ENCODE results near the gene CEMIP2. TPM values are rescaled to one million over a fixed set of nuclear protein-coding genes. Genes with fewer than 3 reads are reported as not detected.
A peak's percentile ranks its signal among the peaks of the same experiment; 100 is the strongest.

Gene CEMIP2
- total and polyA plus RNA-seq, 7 experiments from 2014 or later = 17.6 to 183 (median 87.7) TPM

DNA sequence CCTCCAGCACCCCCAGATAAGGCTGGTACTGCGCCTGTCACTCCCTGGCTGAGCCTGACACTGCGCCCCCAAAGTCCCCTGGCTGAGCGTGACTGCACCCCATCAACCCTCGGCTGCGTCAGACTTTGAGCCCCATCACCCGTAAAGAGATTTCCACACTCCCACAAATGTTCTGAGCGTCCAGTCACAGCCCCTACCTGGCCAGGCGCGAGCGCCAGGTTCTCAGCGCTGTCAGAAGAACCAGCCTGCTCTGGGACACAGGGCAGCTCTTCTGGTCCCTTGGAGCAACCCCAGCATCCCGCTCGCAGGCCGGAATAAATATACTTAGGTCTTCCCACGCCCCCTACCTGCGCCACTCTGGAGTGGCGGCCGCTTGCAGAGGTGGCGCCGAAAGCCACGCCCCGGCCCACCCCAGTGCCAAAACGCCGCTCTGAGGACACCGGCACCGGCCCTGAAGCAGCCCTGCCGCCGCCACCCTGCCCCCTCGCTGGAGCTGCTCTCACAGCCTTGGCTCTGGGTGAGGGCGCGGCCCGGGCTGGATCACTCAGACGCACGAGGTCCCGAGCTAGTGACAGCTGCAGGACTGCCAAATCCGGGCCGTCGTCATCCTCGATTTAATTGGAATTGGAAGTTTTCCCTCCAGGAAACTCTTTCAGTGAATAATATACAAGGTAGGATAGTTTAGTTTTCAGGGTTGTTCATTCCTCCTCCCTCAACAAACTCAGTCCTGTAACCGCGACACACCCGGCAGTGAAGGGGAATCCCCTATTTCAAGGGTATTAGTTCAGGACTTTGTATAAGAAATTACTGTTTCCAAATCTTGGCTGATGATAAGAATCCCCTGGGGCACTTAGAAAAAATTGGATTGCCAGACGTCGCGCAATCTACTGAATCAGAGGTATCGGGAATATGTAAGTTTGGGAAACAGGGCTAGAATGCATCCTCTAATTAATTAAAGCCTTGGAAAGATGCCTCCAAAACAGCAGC lies 1.2 kb upstream of the CEMIP2 start:
- POLR2A ChIA-PET = interaction anchor here (0.7 to 6.3 kb wide), 10 partner anchors 12 to 596 kb away, joined by 4 to 88 read pairs (median 8); partner anchors contain the start of genes ABHD17B, C9orf85 and ZFAND5
- peak overlapping the region; percentile 78 for H3K27ac ChIP-seq (ENCODE audit: low read depth, low read length)
- peak overlapping the region; percentile 91 to 99 (median 94) for H3K4me3 Mint-ChIP-seq

DNA sequence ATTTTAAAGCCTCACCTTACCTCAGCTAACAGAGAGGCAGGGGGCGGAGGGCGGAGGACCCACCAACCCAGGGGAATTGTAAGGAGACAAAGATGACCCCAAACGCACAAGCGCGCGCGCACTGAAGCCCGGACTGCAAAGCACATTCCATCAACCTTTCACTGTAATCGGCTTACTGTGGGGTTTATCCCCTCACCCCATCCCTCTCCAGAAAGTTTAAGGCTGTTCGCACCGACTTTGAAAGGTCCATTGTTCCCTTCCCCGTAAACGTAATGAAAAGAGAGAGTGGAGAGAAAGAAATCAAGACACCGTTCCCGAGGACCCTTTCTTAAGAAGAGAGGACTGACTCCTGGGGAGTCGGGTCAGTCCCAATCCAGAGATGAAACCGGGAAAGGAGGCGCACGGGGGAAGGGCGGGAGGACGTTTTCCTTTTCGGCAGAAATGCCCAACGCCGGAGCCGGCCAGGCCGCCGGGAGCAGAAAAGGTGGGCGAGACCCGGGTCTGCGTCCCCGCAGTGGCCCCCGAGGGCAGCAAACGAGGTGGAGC lies 464 bp downstream of the CEMIP2 start:
- peak overlapping the region; percentile 95 for H3K27ac ChIP-seq (ENCODE audit: low read depth, low read length)
- H3K27me3 ChIP-seq (ENCODE audit: control insufficient read depth in 2 of 2, insufficient read depth in 2 of 2, low read length in 2 of 2) = no peaks in the 10 kb centered on the region
- peaks cover 35 to 52% (median 46%) of the 10 kb centered on the region in 7 donors for H3K4me1 Mint-ChIP-seq
- peaks cover 22 to 39% of the 10 kb centered on the region in 2 donors for H3K4me1 ChIP-seq (ENCODE audit: control insufficient read depth in 2 of 2, insufficient read depth in 2 of 2, low read length in 2 of 2)
- H3K4me3 Mint-ChIP-seq = peak overlapping the region; percentile 93 to 99 (median 95)
- no peaks in the 10 kb centered on the region for H3K36me3 ChIP-seq (ENCODE audit: control insufficient read depth in 2 of 3, insufficient read depth in 3 of 3, low read length in 3 of 3)
- H3K27me3 Mint-ChIP-seq = no peaks in the 10 kb centered on the region
- ChIA-PET CTCF (interaction anchor here (0.7 to 2.9 kb wide), 10 partner anchors 13 to 164 kb away, joined by 3 to 14 read pairs (median 5); no protein-coding TSS in a partner anchor), POLR2A (interaction anchor here (0.8 to 6.3 kb wide), 19 partner anchors 9 to 598 kb away, joined by 3 to 88 read pairs (median 7); partner anchors contain the start of genes ABHD17B, C9orf85 and ZFAND5)
- no peaks in the 10 kb centered on the region for H3K9me3 ChIP-seq (ENCODE audit: control insufficient read depth in 2 of 3, low read length in 3 of 3)
- intact Hi-C loops (cut with micrococcal nuclease) = loop anchor here (1.0 to 10.0 kb wide), 13 partner anchors 8 to 1387 kb away; partner anchors contain the start of genes KLF9 (in 2 of the 2), TMC1 (in 2 of the 2), ABHD17B (in 1 of the 2) and ANXA1 (in 1 of the 2)
- peak in 7 of 9 donors; percentile 8 to 34 (median 30) for DNase-seq
- peak overlapping the region; percentile 93 to 98 (median 95) for H3K27ac Mint-ChIP-seq
- no peak for ATAC-seq
- H3K36me3 Mint-ChIP-seq = peaks cover 0 to 6% (median 0%) of the 10 kb centered on the region in 5 donors
- peaks cover 0 to 2% (median 0%) of the 10 kb centered on the region in 11 donors for H3K9me3 Mint-ChIP-seq
- H3K4me3 ChIP-seq (ENCODE audit: low read length) = peak overlapping the region; percentile 89

More for the DNA sequence above, 1.2 kb upstream of the CEMIP2 start:
- H3K36me3 Mint-ChIP-seq = peaks cover 0 to 2% (median 0%) of the 10 kb centered on the region in 5 donors
- peak; percentile 51 to 79 (median 74) for DNase-seq
- peaks cover 0 to 4% (median 0%) of the 10 kb centered on the region in 11 donors for H3K9me3 Mint-ChIP-seq
- intact Hi-C loops (cut with micrococcal nuclease) = loop anchor here (1.0 to 10.0 kb wide), 18 partner anchors 14 to 1385 kb away; partner anchors contain the start of genes KLF9 (in 2 of the 2), TMC1 (in 2 of the 2), ZFAND5 (in 2 of the 2) and ABHD17B (in 1 of the 2)
- Histone ChIP-seq H3K4me1 (ENCODE audit: control insufficient read depth in 2 of 2, insufficient read depth in 2 of 2, low read length in 2 of 2) (peaks cover 9 to 25% of the 10 kb centered on the region in 2 donors), H3K9me3 (ENCODE audit: control insufficient read depth in 2 of 3, low read length in 3 of 3) (no peaks in the 10 kb centered on the region), H3K4me3 (ENCODE audit: low read length) (peak overlapping the region; percentile 91), H3K27me3 (ENCODE audit: control insufficient read depth in 2 of 2, insufficient read depth in 2 of 2, low read length in 2 of 2) (no peaks in the 10 kb centered on the region), H3K36me3 (ENCODE audit: control insufficient read depth in 2 of 3, insufficient read depth in 3 of 3, low read length in 3 of 3) (no peaks in the 10 kb centered on the region)
- H3K27ac Mint-ChIP-seq = peak overlapping the region; percentile 88 to 98 (median 96)
- H3K4me1 Mint-ChIP-seq = peaks cover 24 to 39% (median 30%) of the 10 kb centered on the region in 7 donors
- H3K27me3 Mint-ChIP-seq = no peaks in the 10 kb centered on the region
- peak; percentile 57 for ATAC-seq
- CTCF ChIA-PET = interaction anchor here (0.7 to 2.9 kb wide), 6 partner anchors 9 to 484 kb away, joined by 3 to 16 read pairs (median 8); no protein-coding TSS in a partner anchor

DNA sequence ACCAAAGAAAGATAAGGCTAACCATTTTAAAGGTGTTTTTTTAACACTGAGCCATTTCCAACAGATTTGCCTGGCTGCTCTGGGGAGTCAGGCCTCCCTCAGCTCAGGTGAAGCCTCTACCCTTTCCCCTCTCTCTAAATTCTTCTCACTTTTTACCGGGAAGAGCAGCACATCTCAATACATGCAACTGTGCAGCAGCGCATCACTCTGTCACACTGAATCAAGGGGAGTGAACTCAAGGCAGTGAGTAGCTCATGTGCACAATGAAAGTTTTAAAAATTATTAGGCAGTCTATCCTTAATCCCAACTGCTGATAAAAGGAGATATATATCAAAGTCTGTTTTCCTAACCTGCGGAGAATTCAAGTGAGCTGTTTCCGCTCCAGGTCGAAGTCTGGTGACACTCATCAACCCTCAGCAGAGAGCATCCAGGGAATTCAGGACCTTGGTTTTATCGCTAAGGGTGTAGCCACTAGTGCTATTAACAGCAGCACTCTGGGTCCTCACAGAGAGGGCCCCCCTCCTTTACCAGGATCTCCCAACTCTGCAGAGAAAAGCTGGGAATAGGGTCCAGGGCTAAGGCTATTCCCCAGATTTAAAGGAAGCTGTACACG lies 1.0 kb downstream of the CEMIP2 start:
- DNase-seq = no peak
- H3K27ac ChIP-seq (ENCODE audit: low read depth, low read length) = peak overlapping the region; percentile 95

DNA sequence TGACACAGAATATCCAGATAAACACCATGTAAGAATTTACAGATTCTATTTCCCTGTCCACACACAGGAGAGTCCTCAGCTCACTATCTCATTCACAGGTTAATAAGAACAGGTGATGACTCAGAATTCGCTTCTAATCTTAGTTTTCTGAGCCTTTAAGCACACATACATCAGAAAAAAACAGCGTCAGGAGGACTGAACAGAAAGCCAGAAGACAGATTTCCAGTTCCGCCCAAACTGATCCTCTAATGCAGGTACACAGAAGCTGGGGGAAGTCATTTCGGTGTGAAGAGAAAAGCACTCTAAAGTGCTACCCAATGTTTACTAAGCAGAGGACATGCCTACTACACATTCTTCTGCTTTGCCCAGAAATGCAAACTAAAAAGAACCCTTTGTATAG lies 1.6 kb downstream of the CEMIP2 start:
- Mint-ChIP-seq H3K4me1 (peaks cover 43 to 64% (median 58%) of the 10 kb centered on the region in 7 donors), H3K27me3 (no peaks in the 10 kb centered on the region), H3K9me3 (peaks cover 0 to 2% (median 0%) of the 10 kb centered on the region in 11 donors), H3K4me3 (peak overlapping the region; percentile 93 to 99 (median 95)), H3K36me3 (peaks cover 0 to 10% (median 0%) of the 10 kb centered on the region in 5 donors), H3K27ac (peak overlapping the region; percentile 93 to 98 (median 95))
- no peaks in the 10 kb centered on the region for H3K9me3 ChIP-seq (ENCODE audit: control insufficient read depth in 2 of 3, low read length in 3 of 3)
- ATAC-seq = no peak
- H3K27me3 ChIP-seq (ENCODE audit: control insufficient read depth in 2 of 2, insufficient read depth in 2 of 2, low read length in 2 of 2) = no peaks in the 10 kb centered on the region
- peak overlapping the region; percentile 95 for H3K27ac ChIP-seq (ENCODE audit: low read depth, low read length)
- H3K36me3 ChIP-seq (ENCODE audit: control insufficient read depth in 2 of 3, insufficient read depth in 3 of 3, low read length in 3 of 3) = no peaks in the 10 kb centered on the region
- peak in 7 of 9 donors; percentile 24 to 56 (median 48) for DNase-seq
- H3K4me1 ChIP-seq (ENCODE audit: control insufficient read depth in 2 of 2, insufficient read depth in 2 of 2, low read length in 2 of 2) = peaks cover 30 to 51% of the 10 kb centered on the region in 2 donors
- ChIA-PET POLR2A (interaction anchor here (0.6 to 6.3 kb wide), 21 partner anchors 11 to 1347 kb away, joined by 3 to 88 read pairs (median 5); partner anchors contain the start of genes ABHD17B and C9orf85), CTCF (interaction anchor here (1.0 to 1.6 kb wide), 7 partner anchors 11 to 53 kb away, joined by 3 to 7 read pairs (median 5); no protein-coding TSS in a partner anchor)
- intact Hi-C loops (cut with micrococcal nuclease) = loop anchor here (1.0 to 10.0 kb wide), 9 partner anchors 8 to 1388 kb away; partner anchors contain the start of genes KLF9 (in 2 of the 2), TMC1 (in 2 of the 2) and ANXA1 (in 1 of the 2)
- H3K4me3 ChIP-seq (ENCODE audit: low read length) = peak overlapping the region; percentile 89

More for the DNA sequence above, 1.0 kb downstream of the CEMIP2 start:
- Histone ChIP-seq H3K4me1 (ENCODE audit: control insufficient read depth in 2 of 2, insufficient read depth in 2 of 2, low read length in 2 of 2) (peaks cover 28 to 45% of the 10 kb centered on the region in 2 donors), H3K4me3 (ENCODE audit: low read length) (peak overlapping the region; percentile 89), H3K9me3 (ENCODE audit: control insufficient read depth in 2 of 3, low read length in 3 of 3) (no peaks in the 10 kb centered on the region), H3K27me3 (ENCODE audit: control insufficient read depth in 2 of 2, insufficient read depth in 2 of 2, low read length in 2 of 2) (no peaks in the 10 kb centered on the region), H3K36me3 (ENCODE audit: control insufficient read depth in 2 of 3, insufficient read depth in 3 of 3, low read length in 3 of 3) (no peaks in the 10 kb centered on the region)
- CTCF ChIA-PET = interaction anchor here (0.7 to 1.6 kb wide), 9 partner anchors 12 to 129 kb away, joined by 3 to 7 read pairs (median 4); no protein-coding TSS in a partner anchor
- peak overlapping the region; percentile 93 to 98 (median 95) for H3K27ac Mint-ChIP-seq
- no peak for ATAC-seq
- intact Hi-C loops (cut with micrococcal nuclease) = loop anchor here (2.0 to 10.0 kb wide), 7 partner anchors 35 to 1388 kb away; partner anchors contain the start of genes KLF9 (in 2 of the 2), TMC1 (in 2 of the 2) and ANXA1 (in 1 of the 2)
- peaks cover 0 to 6% (median 0%) of the 10 kb centered on the region in 5 donors for H3K36me3 Mint-ChIP-seq
- POLR2A ChIA-PET = interaction anchor here (0.8 to 6.3 kb wide), 24 partner anchors 9 to 1347 kb away, joined by 3 to 88 read pairs (median 5); partner anchors contain the start of genes ABHD17B and C9orf85
- H3K27me3 Mint-ChIP-seq = no peaks in the 10 kb centered on the region
- peaks cover 37 to 58% (median 52%) of the 10 kb centered on the region in 7 donors for H3K4me1 Mint-ChIP-seq
- peaks cover 0 to 2% (median 0%) of the 10 kb centered on the region in 11 donors for H3K9me3 Mint-ChIP-seq
- peak overlapping the region; percentile 93 to 99 (median 95) for H3K4me3 Mint-ChIP-seq

DNA sequence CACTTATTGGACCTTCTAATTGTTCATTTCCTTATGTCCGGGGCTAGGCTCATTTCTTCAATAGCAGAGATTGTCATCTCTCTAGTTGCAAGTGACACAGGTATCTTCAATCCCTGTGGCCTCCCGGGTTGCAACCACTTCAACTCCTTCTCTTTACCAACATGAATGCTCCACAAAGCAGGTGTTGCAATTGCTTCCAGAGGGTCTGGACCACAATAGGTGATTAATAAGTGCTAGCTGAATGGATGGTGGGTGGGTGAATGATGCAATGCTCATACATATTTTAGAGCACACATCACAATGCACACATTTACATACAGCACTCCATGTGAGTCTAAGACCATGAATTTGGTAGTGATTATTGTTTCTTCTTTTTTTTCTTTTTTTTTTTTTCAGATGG lies 2.6 kb downstream of the CEMIP2 start:
- peak overlapping the region; percentile 95 for H3K27ac ChIP-seq (ENCODE audit: low read depth, low read length)
- peaks cover 36 to 60% of the 10 kb centered on the region in 2 donors for H3K4me1 ChIP-seq (ENCODE audit: control insufficient read depth in 2 of 2, insufficient read depth in 2 of 2, low read length in 2 of 2)
- no peak for DNase-seq
- Mint-ChIP-seq H3K4me3 (peak overlapping the region; percentile 73 to 99 (median 95)), H3K27me3 (no peaks in the 10 kb centered on the region), H3K27ac (peak overlapping the region; percentile 2 to 98 (median 90)), H3K9me3 (peaks cover 0 to 3% (median 0%) of the 10 kb centered on the region in 11 donors), H3K36me3 (peaks cover 0 to 15% (median 0%) of the 10 kb centered on the region in 5 donors), H3K4me1 (peaks cover 53 to 74% (median 68%) of the 10 kb centered on the region in 7 donors)
- ChIA-PET CTCF (no interaction called here), POLR2A (interaction anchor here (0.6 to 6.3 kb wide), 8 partner anchors 10 to 146 kb away, joined by 4 to 88 read pairs (median 9); partner anchors contain the start of genes ABHD17B and C9orf85)
- H3K9me3 ChIP-seq (ENCODE audit: control insufficient read depth in 2 of 3, low read length in 3 of 3) = no peaks in the 10 kb centered on the region
- no peaks in the 10 kb centered on the region for H3K36me3 ChIP-seq (ENCODE audit: control insufficient read depth in 2 of 3, insufficient read depth in 3 of 3, low read length in 3 of 3)
- H3K27me3 ChIP-seq (ENCODE audit: control insufficient read depth in 2 of 2, insufficient read depth in 2 of 2, low read length in 2 of 2) = no peaks in the 10 kb centered on the region
- ATAC-seq = no peak
- H3K4me3 ChIP-seq (ENCODE audit: low read length) = peak overlapping the region; percentile 8
- intact Hi-C loops (cut with micrococcal nuclease) = loop anchor here (1.0 to 10.0 kb wide), 10 partner anchors 7 to 1389 kb away; partner anchors contain the start of genes KLF9 (in 2 of the 2), TMC1 (in 2 of the 2) and ANXA1 (in 1 of the 2)
